ENCODE data around the gene SMARCA2.

Gene SMARCA2

DNA sequence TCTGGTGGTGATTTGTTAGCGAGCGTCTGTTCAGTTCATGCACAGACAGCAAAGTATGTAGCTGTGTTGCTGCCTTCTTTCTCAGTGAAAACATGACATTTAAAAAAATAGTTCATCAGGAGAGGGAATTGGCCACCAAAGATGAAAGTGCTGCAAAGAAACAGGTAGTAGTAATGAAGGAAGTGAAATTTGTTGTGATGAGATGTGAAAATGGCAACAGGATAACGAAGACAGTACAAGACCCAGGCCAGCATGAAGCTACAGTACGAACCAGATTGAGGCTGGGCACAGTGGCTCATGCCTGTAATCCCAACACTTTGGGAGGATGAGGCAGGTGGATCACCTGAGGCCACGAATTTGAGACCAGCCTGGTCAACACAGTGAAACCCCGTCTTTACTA lies 136.0 kb downstream of the SMARCA2 start:
- DNase-seq = no peak

DNA sequence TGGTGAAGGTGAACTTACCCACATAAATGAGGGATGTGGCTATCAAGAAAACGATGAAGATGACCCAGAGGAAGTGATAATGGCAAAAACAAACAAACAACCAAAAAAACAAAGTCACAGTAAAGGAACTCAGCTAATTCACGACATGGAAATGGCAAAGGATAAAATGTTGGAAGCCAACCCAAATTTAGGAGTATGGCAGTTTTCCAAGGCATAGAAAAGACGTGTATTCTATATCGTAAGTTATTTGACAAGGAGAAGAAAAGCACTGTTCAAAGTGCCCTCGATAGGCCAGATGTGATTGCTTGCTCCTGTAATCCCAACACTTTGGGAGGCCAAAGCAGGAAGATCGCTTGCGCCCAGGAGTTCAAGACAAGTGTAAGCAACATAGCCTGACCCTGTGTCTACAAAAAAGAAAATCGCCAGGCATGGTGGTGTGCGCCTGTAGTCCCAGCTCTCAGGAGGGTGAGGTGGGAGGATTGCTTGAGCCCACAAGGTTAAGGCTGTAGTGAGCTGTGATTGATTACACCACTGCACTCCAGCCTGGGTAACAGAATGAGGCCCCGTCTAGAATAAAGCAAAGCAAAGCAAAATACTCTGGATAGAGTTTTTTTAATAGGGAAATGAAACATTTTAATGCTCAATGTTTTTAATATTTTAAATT lies 138.0 kb downstream of the SMARCA2 start:
- no peak for DNase-seq

DNA sequence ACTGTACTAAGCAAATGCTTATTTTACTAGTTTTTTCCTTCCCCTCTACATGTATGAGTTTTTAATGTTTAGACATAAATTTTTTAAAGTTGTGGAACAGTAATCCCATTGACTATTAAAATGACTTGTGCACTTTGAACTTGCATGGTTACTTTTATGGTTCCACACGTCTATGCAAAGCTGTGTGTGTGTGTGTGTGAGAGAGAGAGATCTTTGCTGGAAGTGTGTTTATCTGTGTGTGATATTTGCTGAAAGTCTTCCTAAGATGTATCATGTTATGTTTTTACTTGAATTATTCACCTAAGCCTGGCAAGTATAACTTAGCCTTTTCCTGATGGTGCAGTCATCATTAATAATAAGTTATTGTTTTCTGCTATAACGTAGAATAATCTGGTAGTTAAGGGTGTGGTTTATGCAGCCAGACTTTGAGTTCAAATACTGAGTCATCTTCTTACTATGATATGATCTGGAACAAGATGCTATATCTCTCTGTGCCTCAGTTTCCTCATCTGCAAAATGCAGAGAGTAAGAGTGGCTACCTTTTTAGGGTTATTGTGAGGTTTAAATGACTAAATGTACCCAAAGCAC lies 138.6 kb downstream of the SMARCA2 start:
- DNase-seq = no peak

DNA sequence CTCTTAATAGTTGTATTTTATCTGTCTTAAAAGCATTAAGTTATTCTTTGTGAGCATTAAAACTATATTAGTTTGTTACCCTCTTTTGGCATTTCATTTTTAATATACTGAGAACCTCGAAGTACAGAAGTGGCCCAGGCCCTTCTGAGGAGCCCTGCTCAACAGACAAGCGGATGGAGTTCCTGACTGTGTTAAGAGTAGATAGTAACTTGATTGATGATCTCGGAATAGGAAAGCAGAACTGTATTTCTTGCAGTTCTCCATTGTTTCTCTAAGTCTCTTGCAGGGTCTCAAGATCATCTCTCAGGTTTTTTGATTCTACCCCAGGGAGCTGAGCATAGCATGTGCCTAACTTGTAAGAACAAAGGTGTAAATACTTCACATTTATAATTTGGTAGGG lies 139.6 kb downstream of the SMARCA2 start:
- no peak for DNase-seq

DNA sequence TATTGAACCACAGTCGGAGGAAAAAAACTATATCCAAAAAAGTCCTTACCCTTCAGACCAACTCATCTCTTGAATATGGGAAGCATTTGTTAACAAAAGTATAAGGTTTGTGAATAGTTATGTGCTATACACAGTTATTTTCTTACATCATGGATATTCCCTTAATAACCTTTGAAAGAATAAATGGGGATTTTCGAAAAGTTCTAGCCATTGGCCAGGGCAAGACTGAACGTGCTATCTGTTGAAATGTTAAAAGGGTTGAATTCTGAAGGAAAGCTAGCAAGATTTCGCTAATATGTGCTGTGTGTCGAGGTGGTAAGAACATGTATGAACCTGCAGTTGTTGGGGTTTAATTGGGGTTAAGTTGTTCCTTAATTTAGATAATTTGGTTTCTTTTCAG lies 140.8 kb downstream of the SMARCA2 start:
- no peak for DNase-seq

DNA sequence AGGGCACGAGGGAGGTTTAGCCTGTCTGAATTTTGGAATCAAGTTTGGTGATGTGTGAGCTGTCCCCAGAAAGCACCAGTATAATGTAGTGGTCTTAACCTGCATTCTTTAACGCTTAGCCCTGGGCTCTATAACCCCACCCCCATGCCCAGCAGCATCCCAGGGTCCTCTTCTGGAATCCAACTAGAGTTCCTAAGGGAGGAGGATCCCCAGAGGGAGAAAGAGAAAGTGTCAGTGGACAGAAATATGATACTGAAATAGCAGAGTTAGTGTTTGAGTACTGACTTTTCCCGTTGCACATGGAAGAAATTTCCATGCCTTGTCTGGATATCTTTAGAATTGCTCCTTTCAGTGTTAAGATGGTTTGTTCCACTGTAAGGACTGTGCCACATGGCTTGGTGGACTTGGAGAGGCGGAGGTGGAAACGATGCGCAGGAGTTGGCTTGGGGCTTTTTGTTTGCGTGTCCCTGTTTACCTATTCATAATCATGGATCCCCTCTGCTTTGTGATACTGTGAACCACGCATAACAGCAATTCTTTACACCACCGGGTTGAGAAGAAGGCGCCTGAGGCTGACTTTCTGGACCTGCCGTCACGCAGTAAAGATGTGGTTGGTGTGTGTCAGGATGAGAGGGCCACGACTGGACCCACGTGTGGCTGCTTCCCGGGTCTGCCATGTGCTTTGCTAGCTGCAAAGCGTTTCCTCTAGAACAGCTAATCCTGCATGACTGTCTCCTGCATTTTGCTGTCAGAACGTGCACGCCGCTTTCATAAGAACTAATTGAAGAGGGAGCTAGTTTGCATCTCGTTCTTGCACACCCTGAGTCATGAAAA lies 142.3 kb downstream of the SMARCA2 start:
- DNase-seq = no peak

DNA sequence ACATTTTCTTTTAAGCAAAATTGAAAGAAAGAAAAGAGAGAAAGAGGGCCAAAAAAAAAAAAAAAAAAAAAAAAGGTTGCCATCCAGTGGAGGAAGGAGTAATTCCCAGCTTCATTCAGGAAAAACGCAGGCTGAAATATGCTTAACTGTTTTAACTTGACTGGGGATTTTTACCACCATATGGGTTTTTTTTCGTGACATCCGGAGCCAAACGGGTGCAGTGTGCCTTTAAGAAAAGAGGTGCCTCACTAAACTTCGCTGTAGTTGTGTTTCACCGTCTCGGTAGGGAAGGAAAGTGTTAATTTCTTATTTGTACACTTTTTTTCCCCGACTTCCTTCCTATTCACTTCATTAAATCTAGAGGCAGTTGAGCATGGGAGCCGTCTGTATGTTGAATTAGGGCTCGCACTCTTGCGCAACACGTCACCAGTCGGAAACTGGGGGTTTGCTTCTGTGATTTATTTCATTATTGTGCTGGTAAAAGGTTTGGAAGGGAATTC lies 143.0 kb downstream of the SMARCA2 start:
- DNase-seq = no peak

DNA sequence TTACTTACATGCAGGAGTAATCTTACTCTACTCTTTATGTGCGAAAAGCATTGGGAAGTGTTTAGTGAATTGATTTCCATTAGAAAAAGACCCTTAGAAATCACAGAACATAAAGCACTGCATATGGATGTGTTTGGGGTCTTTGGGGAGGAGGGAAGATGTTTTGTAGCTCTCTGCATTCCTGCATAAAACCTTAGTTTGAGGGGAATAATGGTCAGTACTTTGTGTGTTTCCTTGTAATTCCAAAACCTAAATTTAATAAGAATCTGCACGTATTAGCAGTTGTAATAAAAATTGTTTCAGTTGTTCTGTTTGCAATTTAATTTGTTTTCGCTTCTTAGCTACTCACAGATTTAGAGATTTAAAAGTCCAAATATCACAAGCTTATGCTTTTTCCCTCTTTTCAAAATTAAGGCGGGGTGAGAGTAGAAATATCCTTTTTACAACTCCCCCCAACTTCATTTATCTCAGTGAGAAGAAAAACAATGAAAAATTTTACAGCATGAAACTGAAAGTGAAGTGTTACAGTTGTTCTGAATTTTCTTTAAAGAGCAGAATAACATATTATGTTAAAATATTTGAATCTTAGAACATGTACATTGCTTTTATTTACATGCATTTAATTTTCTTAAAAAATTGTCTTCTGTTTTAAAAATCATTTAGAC lies 143.8 kb downstream of the SMARCA2 start:
- no peak for DNase-seq

DNA sequence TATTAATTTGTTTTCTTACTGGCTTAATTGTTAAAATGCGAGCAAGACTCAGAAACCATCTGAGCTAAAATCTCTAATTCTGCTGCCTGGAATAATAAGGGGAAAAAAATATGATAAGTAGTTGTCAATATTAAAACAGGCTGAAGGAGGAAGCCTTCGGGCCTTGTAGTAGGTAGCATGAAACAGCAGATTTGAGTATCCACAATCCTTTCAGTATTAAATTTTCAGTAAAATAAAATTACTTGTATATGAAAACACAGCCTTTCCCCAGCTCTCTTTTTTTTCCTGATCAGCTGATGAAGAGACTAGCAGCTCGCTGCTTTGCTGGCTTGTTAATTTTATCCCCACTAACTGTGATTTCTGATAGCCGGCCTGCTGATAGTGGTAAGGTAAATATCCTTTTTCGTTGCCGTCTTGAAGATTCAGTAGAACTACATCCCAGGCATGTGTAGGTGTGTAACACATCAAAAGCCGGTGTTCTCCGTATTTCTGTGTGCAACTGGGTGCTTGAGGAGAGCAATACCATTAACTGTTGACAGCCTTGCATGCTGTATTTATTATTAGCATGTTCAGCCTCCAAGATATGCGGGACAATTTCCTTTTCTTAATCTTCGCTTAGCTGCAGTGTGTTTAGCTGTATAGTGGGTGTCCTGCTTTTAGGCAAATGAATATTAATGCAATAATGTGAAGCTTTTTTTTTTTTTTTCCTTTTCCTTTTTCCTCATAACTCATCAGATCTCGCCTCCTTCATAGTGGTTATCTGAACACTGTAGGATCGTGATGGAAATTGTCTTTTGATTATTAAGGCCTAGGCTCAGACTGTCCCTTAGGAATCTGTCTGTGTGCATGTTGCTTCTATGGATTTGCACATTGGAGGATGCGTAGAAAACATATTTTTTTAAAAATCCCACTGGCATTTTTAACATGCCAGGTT lies 144.6 kb downstream of the SMARCA2 start:
- DNase-seq = no peak

DNA sequence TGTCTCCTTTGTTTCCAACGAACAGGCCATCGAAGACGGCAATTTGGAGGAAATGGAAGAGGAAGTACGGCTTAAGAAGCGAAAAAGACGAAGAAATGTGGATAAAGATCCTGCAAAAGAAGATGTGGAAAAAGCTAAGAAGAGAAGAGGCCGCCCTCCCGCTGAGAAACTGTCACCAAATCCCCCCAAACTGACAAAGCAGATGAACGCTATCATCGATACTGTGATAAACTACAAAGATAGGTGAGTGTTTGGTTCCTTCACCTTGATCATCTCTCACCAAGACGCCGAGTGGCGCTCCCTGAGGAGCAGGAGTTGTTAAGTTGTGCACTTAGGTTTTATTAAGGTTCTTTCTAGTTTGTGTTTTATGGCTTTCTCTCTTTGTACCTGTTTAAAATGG lies 146.5 kb downstream of the SMARCA2 start:
- DNase-seq = no peak

DNA sequence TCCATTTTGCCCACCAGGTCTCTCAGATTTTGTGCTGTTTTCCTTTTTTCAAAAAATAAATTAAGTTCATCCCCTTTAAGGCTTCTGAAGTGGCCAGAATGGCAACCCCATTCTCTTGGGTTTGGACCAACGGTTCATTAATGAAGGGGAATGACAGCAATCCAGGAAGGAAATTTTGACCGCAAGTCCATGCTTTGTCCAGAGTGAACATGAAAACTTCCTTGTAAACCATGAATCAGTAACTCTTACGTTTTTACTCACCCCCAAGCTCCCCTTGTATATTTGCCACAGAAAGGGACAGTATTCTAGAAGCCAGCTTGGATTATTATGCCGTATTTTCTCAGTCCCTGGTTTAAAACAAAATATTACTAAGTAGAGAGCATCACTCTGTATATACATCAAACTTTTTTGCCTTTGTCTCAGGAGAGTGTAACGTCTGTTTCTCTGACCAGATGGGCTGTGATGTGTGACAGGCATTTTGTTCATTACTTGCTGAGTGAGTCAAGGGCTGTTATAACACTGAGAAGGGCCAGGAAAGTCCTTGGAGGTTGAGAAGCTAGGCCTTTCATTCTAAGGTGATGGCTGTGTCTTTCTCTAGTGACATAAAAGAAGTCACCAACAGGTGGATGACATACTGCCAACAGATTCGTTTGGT lies 148.2 kb downstream of the SMARCA2 start:
- no peak for DNase-seq

DNA sequence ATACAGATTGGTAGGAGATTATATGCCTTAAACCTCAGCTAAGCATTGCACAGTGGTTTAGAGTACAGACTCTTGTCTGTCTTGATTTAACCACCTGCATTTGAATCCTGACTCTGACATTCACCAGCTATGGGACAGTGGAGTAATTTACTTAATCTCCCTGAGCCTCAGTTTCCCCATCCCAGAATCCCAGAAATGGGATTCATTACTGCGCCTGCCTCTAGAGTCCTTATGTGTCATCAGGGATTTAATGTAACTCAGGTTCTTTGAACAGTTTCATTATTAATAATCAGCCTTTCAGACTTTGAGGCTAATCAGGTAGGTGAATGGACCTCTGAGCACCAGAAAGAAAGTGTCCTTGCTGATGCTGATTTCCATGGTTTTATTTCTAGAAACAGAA lies 149.1 kb downstream of the SMARCA2 start:
- DNase-seq = no peak

DNA sequence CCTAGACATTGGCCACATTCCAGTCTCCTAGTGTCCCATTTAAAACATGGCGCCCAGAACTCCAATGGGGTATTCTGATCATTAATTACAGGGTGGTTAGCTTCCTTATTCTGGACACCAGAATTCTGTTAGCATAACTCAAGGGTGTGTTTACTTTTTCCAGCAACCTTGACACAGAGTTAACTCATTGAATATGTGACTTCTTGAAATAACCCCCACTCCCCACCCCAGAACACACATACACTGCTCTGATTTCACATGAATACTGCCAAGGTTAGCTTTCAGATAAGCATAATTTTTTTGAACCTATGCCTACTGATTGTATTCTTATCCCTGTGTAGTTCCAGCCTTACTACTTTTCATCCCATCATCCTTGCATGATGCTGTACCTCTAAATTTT lies 151.1 kb downstream of the SMARCA2 start:
- DNase-seq = no peak

DNA sequence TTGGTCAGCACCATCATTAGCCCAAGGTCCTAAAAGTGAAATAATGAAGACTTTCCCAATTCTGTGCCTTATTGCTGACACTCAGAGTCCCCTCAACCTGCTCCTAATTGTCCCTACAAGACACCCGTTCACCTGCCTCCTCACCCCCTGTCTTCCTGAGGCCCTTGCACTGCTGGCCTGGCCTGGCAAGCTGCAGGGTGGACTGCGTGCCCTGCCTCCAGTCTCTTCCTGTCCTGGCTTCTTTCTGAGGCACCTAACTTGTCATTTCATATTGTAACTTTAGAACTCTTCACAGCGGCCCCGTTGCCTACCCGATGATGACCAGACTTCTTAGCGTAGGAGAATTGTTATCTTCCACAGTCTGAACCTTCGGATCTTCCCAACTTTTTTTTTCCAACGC lies 153.9 kb downstream of the SMARCA2 start:
- DNase-seq = no peak

DNA sequence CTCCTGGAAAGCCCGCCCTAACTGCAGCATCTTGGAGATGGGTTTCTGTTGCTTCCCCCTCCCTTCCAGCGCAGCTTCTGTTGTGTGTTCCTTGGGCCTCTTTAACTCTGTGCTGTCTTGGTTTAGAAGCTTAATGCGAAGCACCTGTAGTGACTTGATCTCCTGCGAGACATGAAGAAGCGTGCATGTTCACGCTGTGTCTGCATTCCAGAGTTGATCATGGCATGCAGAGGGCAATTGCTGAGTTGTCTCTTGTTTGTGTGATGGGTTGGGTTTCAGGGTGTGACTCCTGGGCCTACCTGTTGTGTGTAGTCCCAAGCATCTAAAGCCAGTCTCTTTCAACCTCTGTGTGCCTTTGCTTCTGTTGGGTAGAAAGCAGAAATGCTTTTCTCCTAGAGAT lies 155.6 kb downstream of the SMARCA2 start:
- no peak for DNase-seq

DNA sequence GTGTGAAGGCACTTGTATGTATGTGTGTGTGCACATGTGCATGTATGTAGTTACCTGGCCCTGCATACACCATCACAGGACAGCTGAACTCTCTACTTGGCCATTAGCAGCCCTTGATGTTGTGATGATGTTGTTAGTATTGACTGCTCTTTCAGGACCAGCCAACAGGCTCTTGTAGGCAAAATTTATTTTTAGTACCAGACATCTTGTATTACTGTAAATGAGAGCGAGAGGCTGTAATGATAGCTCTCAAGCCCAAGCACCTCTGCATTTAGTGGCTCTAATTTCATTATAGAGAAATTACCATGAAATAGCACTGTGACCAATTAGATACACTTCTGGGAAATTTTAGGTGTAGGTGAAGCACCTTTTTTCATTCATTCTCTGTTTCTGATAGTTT lies 158.0 kb downstream of the SMARCA2 start:
- no peak for DNase-seq

DNA sequence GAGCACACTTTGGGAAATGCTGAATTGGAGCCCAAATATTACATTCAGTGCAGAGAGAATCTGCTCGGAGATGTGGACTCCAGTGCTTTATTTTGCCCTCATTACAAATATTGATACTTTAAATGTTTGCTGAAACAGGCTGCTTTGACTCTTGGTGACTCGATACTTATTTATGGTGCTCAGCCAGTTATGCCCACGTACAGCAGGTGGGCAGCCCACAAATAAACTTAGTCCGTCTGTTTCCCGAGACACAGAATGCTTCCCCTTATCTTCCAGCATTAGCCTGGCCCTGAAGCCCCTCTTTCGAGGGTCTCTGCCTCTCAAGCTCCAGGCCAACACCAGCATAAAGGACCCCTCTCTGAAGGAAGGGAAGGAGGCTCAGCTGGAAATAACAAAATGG lies 158.7 kb downstream of the SMARCA2 start:
- no peak for DNase-seq

DNA sequence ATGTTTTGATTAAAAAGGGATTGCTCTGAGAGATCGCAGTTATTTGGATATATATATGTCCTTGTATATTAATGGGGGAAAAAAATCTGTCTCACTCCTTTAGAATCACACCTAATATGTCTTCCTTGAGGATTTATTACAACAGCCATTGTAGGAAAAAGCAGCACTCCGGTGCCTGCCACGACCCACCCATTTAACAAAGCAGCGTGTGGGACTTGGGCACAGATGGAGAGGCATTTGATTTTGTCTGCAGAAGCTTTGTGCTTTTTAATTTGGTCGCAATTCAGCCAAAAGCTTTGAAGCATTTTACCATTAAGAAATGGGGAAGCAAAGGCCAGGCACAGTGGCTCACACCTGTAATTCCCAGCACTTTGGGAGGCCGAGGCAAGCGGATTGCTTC lies 159.2 kb downstream of the SMARCA2 start:
- no peak for DNase-seq

DNA sequence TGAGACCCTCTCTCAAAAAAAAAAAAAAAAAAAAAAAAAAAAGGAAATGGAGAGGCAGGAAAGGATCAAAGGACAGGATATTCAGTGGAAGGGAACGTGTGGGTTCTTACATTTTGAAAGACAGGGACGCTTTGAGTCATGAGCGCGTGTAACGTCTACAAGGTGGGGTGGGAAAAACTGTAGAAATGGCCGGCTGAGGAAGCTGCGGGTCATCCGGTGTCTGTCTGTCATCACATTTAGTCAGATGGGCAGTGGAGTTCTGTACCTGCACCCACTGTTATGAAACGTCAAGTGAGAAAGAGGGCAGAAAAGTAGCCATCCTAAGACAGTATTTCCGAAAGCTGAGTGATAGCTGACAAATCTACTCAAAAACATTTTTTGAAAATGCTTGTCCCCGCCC lies 159.8 kb downstream of the SMARCA2 start:
- no peak for DNase-seq

DNA sequence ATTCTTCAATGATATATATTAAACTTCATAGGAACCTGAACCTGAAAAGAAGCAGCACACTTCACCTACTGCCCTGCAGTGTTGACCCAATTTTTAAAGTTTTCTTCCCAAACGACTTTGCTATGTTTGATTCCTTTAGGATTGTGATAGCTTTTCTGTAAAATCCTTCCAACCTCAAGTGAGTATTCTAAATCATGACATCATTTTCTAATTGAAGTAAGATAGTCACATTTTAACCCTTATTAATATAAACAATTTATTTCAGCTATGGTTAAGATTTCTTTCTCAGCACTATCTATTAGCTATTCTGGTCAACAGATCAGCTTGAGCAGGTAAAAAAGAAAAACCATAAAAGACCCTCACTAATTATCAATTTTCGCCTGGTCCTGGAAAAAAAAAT lies 162.0 kb downstream of the SMARCA2 start:
- no peak for DNase-seq

DNA sequence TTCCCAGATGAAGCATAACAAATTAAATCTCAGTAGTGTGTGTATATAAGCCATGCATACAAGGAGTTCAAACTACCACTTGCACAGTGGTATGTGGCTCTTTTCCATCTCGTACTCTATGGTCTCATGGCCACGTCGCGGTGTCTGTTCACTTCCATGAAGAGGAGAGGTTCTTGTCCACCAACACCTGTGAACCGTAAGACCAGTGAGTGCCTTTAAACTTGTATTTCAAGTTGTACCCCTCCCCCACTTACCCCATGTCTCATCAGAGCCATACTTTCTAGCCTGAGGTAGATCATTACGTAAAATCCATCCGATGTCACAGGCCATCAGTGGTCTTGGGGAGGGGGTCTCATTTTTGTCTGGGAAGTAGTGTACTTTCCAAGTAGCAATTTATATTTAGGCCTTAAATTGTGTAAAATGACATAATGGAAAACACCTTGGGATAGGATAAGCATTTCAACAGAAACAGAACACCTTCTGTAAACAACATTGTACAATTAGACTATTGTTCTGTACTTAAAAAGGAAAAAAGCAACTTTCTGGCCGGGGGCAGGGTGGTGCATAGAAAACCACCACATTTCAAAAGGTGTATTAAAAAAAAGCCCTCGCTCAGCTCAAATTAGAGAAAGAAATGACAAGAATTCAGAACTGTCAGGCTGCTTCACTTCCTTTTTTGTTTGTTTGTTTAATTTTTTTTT lies 163.0 kb downstream of the SMARCA2 start:
- no peak for DNase-seq
